GM19240 (cell line): ENCODE results near the gene METTL13.
"Not testable (repeated sequence)": the region's sequence is repeated elsewhere in the genome, so short reads cannot be mapped to it uniquely, and the experiment has no call there.

Experiments used
- DNase-seq: peaks from one replicate; pipeline ENCODE4 v3.0.0; 2011; ENCODE audit warnings: low spot score; ENCODE audit not compliant: insufficient read length

The METTL13 gene

GRCh38 chr1:171763764-171764163 is 17.7 kb upstream of the METTL13 start:
- no peak for DNase-seq

GRCh38 chr1:171769171-171769570 is 12.3 kb upstream of the METTL13 start:
- DNase-seq, result no peak

DNA sequence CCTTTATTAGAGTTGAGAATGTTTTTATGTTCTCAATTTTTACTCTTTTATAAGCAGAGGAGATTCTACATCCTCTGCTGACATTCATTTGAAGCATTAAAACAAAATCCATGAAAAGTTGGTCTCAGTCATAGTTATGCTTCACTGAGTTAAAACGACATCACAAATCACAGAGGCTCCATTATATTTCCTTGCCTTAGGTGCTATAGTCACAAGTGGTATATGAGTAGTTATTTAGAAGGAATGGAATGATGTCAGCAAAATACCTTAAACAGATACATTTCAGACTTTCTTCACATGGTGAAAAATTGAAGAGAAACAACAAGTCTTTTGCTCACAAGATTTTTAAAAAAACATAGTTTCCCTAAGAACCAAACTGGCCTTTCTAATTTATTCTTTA is 11.7 kb upstream of the METTL13 start:
- no peak for DNase-seq

DNA sequence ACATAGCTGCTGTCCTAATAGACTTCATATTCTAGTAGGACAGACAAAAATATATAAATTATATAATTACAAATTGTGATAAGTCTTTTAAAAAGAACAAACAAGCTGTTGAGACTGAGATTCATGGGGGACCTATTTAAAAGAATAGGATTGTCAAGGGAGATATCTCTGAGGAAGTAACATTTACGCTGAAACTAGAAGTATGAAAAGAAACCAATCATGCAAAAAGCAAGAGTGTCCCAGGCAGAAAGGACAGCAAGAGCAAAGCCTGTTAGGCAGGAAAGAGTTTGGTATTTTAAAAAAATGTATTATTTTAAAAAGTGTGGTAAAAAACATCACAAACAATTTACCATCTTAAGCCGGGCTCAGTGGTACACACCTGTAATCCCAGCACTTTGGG is 9.1 kb upstream of the METTL13 start:
- DNase-seq, result no peak

GRCh38 chr1:171780583-171781175 is 781 bp upstream of the METTL13 start:
- no peak for DNase-seq

DNA sequence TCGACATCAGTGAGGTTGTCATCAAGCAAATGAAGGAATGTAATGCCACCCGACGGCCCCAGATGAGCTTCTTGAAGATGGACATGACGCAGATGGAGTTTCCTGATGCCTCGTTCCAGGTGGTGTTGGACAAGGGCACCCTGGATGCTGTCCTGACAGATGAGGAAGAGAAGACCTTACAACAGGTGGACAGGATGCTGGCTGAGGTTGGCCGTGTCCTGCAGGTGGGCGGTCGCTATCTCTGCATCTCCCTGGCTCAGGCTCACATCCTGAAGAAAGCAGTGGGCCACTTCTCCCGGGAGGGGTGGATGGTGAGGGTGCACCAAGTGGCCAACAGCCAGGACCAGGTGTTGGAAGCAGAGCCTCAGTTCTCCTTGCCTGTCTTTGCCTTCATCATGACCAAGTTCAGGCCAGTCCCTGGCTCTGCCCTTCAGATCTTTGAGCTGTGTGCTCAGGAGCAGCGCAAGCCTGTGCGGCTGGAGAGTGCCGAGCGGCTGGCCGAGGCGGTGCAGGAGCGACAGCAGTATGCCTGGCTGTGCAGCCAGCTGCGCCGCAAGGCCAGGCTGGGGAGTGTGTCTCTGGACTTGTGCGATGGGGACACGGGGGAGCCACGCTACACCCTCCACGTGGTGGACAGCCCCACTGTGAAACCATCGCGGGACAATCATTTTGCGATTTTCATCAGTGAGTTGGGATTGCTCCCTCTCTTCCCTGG is 2.5 kb downstream of the METTL13 start:
- no peak for DNase-seq

- peak; percentile 18 for DNase-seq
Observed at GRCh38 chr1:171784784-171785183, 3.3 kb downstream of the METTL13 start.

GRCh38 chr1:171785766-171786165 is 4.3 kb downstream of the METTL13 start:
- DNase-seq, result no peak

- no peak for DNase-seq
Observed at GRCh38 chr1:171786534-171786933, 5.1 kb downstream of the METTL13 start.

DNA sequence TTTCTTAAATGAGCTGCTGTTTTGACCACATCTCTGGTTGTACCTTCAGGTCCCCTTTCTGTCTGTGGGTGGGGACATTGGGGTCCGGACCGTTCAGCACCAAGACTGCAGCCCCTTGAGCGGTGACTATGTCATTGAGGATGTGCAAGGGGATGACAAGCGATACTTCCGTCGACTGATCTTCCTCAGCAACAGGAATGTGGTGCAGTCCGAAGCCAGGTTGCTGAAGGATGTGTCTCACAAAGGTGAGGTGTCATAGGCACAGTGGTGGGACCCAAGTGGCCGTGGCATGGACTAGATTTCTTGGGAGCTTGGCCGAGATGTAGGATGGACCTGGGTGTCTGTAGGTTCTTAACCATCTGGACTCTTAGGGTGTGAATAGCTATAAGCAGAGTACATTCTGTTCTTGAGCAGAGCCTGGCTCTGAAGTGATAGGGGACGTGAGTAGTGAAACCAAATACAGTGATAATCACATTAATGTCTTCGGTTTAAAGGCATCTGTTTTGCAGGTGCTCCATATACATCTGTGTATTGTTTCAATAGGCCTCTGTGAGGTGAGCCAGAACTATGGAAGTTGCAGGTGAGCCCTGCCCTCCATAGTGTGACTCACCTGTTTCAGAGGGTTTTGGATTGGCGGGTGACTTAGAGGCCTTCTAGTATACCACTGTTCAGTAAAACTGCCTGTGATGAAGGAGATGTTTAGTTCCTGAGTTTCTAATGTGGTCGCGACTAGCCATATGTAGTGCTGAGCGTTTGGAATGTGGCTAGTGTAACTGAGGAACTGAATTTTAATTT is 6.4 kb downstream of the METTL13 start:
- no peak for DNase-seq

GRCh38 chr1:171788696-171789095 is 7.2 kb downstream of the METTL13 start:
- no peak for DNase-seq

GRCh38 chr1:171790318-171790717 is 8.9 kb downstream of the METTL13 start:
- DNase-seq, result no peak

- DNase-seq, result no peak
Observed at GRCh38 chr1:171792656-171793369, 11.4 kb downstream of the METTL13 start.

GRCh38 chr1:171793636-171794035 is 12.2 kb downstream of the METTL13 start:
- no peak for DNase-seq

GRCh38 chr1:171794085-171794484 is 12.6 kb downstream of the METTL13 start:
- DNase-seq, result no peak

GRCh38 chr1:171796592-171796991 is 15.1 kb downstream of the METTL13 start:
- no peak for DNase-seq

DNA sequence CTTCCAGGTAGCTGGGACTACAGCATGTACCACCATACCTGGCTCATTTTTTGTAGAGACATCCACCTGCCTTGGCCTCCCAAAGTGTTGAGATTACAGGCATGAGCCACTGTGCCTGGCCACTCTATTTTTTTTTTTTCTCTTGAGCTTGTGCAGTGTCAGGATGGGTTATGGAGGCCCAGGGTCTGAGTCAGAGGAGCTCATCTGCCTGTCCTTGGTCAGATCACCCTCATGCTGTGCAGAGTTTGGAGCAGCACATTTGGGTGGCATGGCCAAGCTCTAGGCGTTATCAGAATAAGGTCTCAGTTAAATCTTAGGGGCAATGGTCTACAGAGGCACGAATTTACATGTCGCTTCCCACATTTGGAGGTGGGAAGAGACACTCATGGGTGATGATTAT is 16.9 kb downstream of the METTL13 start:
- DNase-seq, result no peak

DNA sequence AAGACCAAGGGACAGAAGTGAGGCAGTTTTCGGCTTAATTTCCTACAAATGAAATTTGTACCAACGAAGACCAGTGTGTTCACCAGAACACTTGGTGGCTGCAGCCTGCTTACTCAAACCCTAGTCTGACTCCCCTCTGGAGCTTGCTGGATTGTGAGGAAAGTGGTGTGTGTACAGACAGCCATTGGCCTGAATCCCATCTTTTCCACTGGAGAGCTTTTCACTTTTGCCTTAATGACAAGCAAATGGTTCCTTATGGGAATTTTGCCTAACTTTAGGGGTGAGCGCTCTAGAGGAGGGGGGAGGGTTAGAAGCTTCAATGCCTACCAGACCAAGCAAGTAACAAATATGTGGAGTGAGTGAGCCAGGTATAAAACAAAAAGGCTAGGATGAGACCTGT is 17.3 kb downstream of the METTL13 start:
- no peak for DNase-seq

- no peak for DNase-seq
Observed at GRCh38 chr1:171799166-171799565, 17.7 kb downstream of the METTL13 start.

DNA sequence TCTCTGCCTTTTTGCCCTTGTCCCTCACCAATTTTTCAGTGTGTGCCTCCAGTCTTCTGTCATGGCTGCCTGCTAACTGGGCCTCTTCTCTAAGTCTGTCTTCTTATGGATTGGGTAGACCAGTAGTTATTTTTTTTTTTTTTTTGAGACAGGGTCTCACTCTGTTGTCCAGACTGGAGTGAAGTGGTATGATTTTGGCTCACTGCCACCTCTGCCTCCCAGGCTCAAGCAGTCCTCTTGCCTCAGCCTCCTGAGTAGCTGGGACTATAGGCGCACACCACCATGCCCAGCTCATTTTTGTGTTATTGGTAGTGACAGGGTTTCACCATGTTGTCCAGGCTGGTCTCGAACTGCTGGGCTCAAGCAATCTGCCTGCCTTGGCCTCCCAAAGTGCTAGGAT is 18.2 kb downstream of the METTL13 start:
- DNase-seq, result not testable (repeated sequence)

- no peak for DNase-seq
Observed at GRCh38 chr1:171800342-171800741, 18.9 kb downstream of the METTL13 start.

GRCh38 chr1:171800851-171801250 is 19.4 kb downstream of the METTL13 start:
- no peak for DNase-seq
